ENCODE results near the gene ATF6. TPM values are rescaled to one million over a fixed set of nuclear protein-coding genes. Genes with fewer than 3 reads are reported as not detected.

Gene ATF6, protein sequence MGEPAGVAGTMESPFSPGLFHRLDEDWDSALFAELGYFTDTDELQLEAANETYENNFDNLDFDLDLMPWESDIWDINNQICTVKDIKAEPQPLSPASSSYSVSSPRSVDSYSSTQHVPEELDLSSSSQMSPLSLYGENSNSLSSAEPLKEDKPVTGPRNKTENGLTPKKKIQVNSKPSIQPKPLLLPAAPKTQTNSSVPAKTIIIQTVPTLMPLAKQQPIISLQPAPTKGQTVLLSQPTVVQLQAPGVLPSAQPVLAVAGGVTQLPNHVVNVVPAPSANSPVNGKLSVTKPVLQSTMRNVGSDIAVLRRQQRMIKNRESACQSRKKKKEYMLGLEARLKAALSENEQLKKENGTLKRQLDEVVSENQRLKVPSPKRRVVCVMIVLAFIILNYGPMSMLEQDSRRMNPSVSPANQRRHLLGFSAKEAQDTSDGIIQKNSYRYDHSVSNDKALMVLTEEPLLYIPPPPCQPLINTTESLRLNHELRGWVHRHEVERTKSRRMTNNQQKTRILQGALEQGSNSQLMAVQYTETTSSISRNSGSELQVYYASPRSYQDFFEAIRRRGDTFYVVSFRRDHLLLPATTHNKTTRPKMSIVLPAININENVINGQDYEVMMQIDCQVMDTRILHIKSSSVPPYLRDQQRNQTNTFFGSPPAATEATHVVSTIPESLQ
- 27.2 and 33.4 TPM in 2 replicates for total RNA-seq

DNA sequence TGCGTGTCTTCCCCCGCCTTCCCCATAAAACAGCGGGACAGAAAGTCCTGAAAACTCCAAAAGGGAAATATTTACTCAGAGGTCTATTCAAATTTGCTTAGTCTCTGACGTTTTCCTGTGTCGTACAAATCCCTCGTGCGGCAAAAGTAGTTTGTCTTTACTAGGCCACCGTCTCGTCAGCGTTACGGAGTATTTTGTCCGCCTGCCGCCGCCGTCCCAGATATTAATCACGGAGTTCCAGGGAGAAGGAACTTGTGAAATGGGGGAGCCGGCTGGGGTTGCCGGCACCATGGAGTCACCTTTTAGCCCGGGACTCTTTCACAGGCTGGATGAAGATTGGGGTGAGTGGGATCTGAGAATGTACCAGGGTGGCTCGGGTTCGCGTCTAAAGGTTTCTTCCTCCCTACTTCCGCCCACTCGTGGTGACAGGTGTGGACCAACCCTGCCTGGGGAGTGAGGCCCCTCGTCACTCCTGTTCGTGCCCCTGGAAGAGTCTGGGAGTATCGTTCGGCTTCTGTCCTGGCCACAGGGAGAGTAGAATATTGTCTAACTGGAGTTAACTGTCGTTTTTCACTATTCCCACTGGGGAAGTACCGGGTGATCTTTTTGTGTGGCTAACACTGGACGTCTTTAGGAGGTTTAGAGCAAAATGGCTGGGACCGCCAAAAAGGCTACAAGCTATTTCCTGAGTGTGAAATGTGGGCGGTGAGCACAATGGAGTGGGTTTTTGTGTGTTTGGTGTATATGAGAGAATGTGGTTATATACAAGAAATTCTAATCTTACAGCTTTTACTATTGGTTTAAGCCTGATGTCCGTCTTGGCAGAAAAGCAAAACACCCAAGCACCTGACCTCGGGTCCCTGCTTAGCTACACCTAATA, at the start of gene ATF6:
ATF6 (plus strand) TSS at position 219 of the 880 bp plus-strand sequence; CDS start at position 260, 41 bp downstream.

DNA sequence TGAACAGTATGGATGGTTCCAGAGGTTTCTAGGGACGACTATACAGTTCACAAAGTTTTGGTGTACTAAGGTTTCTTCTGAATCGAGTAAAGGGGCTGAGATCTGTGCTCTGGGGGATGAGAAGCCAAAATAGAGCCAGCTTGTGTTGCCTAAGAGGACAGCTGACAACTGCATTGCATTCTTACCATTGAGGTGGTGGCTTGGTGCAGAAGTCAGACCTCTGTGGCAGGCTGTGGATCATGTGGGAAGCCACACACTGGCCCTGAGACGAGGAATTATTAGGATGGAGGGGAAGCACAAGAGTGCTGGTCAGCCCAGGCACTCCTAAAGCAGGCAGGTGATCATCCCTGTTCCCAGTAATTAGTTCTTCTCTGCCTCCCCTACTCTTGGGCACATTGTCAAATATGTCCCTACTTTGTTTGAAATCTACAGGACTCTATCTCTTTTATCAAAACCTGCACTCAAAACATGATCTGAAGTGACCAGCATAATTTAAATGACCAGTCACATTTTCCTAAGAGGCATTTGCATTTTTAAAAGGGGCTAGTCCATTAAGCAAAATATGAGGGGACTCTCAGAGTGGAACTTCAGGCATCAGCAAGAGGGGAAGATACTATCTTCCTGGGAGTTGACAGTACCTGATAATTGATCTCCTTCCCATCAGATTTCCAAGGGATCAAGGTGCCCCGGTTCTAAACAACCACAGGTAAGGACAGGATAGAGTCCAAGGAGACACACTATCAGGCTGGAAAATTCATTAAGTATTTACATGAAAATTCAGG, 45.0 kb upstream of the ATF6 start, which contains the start of gene FCRLB:
FCRLB (plus strand) TSS at position 589 of the 782 bp plus-strand sequence. CDS start 1,129 bp downstream, outside the sequence.

DNA sequence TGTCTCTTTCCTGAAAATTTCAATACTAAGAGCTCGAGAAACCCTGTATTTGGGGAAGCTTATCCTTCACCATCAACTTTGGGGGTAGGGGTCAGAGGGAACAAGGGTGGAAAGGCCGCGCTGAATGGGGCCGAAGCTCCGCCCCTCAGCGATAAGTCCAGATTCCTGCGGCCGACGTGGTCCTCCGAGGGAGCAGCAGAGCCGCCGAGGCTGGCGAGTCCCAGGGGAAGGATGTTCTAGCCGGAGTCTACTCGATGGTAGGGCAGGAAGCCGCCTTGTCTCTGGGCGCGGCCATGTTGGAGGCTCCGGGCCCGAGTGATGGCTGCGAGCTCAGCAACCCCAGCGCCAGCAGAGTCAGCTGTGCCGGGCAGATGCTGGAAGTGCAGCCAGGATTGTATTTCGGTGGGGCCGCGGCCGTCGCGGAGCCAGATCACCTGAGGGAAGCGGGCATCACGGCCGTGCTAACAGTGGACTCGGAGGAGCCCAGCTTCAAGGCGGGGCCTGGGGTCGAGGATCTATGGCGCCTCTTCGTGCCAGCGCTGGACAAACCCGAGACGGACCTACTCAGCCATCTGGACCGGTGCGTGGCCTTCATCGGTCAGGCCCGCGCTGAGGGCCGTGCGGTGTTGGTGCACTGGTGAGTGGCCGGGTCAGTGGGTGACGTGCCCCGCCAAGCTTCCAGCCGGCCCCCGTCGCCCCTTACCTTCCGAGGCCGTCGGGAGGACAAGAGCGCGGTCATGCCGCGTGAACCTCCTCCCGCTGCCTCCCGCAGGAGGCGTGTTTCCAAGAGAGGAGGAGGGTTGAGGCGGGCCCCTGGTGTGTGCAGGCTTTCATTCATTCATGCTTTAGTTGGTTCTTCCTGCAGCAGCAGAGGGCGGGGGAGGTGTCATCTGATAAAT, 16.4 kb upstream of the ATF6 start, which contains the start of gene DUSP12:
DUSP12 (plus strand) TSS at position 278 of the 899 bp plus-strand sequence; CDS start at position 294, 16 bp downstream.

Small RNAs within 50 kb of the gene (small RNA-seq; reads per million reads assigned to genes)
- gene RN7SL466P = not detected

Other genes with a start within 250 kb of the ATF6 start
- gene HSPA6, start 241.8 kb upstream of the ATF6 start, total RNA-seq = under 0.01 TPM in 1 of 2 replicates, not detected in the other
- not detected in 2 replicates for gene FCGR3A, start 216.5 kb upstream of the ATF6 start, total RNA-seq
- gene FCGR3B, start 135.1 kb upstream of the ATF6 start, total RNA-seq = not detected in 2 replicates
- gene FCGR2B, start 103.2 kb upstream of the ATF6 start, total RNA-seq = not detected in 2 replicates
- 0.12 and 0.49 TPM in 2 replicates for gene FCRLA, start 59.1 kb upstream of the ATF6 start, total RNA-seq
- 0.49 and 0.73 TPM in 2 replicates for gene FCRLB, start 44.8 kb upstream of the ATF6 start, total RNA-seq
- gene DUSP12, start 16.5 kb upstream of the ATF6 start, total RNA-seq = 21.9 and 29.1 TPM in 2 replicates

All from hair follicle dermal papilla cell (primary cell).